ENCODE measurements around the gene ZNF534.
A peak's percentile ranks its signal among the peaks of the same experiment; 100 is the strongest.
"Not testable (repeated sequence)": the region's sequence is repeated elsewhere in the genome, so short reads cannot be mapped to it uniquely, and the experiment has no call there.

ZNF534 gene

GRCh38 chr19:52474351-52475127 is 45.6 kb downstream of the ZNF534 start:
- TF ChIP-seq CTCF (IDR thresholded peaks at IDR 0.05; ENCODE audit: insufficient read depth, low read depth, low read length, missing control alignments) = no peak
- no peak overlapping the region for H3K4me3 ChIP-seq (ENCODE audit: low read length)

DNA sequence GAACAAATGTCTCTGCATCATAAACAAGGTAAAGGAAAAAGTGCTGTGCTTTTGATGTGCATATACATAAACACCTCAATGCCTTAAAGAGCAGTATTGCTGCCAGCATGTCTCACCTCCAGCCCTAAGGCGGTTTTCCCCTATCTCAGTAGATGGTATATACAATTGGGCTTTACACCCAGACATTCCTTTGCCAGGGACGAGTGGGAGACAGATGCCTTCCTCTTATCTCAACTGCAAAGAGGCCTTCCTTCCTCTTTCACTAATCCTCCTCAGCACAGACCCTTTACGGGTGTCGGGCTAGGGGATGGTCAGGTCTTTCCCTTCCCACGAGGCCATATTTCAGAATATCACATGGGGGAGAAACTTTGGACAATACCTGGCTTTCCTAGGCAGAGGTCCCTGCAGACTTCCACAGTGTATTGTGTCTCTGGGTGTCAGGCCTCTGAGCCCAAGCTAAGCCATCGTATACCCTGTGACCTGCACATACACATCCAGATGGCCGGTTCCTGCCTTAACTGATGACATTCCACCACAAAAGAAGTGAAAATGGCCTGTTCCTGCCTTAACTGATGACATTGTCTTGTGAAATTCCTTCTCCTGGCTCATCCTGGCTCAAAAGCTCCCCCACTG is 55.3 kb downstream of the ZNF534 start:
- DNase-seq (ENCODE audit: low read depth); H3K4me3 ChIP-seq (ENCODE audit: low read length): not testable (repeated sequence)

More at GRCh38 chr19:52474351-52475127, 45.6 kb downstream of the ZNF534 start:
- no peak for DNase-seq (ENCODE audit: low read depth)

DNA sequence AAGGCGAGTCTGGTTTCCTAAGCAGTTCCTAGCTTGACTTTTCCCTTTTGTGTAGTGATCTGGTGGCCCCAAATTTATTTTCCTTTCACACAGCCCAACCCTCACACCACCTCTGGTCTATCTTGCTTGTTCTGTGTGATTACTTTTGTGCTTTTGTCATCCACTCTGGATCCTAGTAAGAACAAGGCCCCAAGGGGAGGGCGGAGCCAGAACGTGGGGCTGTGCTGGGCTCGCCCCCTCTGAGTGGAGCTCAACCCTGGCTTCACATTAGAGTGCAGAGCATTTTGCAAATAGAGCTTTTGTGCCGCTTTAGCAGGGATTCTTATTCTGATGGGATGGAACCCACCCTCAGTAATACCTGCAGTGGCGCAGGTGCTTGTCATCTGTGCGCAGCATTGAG is 56.1 kb downstream of the ZNF534 start:
- H3K4me3 ChIP-seq (ENCODE audit: low read length); DNase-seq (ENCODE audit: low read depth): not testable (repeated sequence)

DNA sequence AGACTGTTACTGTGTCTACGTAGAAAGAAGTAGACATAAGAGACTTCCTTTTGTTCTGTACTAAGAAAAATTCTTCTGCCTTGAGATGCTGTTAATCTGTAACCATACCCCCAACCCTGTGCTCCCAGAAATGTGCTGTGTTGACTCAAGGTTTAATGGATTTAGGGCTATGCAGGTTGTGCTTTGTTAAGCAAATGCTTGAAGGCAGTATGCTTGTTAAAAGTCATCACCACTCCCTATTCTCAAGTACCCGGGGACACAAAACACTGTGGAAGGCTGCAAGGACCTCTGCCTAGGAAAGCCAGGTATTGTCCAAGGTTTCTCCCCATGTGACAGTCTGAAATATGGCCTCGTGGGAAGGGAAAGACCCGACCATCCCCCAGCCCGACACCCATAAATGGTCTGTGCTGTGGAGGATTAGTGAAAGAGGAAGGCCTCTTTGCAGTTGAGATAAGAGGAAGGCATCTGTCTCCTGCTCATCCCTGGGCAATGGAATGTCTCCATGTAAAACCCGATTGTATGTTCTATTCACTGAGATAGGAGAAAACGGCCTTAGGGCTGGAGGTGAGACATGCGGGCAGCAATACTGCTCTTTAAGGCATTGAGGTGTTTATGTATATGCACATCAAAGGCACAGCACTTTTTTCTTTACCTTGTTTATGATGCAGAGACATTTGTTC is 56.8 kb downstream of the ZNF534 start:
- not testable (repeated sequence) for H3K4me3 ChIP-seq (ENCODE audit: low read length); DNase-seq (ENCODE audit: low read depth)

GRCh38 chr19:52492201-52492993 is 63.4 kb downstream of the ZNF534 start:
- H3K4me3 ChIP-seq (ENCODE audit: low read length) = no peak overlapping the region
- DNase-seq (ENCODE audit: low read depth) = peak; percentile 2
- no peak for TF ChIP-seq CTCF (IDR thresholded peaks at IDR 0.05; ENCODE audit: insufficient read depth, low read depth, low read length, missing control alignments)

DNA sequence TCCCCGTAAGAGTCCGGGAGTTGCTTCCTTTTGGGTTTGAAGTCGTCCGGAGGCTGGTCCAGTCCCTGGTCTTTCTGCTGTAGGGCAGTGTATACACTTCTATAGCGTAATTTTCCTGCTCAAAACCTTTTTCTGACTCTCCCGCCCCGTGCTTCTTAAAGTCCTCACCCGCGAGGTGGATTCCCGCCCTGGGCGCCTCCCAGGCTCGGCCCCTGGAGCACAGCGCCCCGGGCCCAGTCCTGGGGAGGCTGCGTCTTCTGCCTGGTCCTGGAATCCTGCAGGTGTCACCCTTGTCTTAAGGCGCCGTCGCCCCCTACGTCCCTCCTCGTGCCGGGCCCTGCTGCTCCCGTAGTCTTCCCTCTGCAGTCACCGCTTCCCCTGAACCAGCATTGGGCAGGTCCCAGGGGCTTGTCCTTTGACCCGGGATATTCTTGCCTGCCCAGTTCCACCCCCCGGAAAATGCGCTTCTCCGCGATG is 64.1 kb downstream of the ZNF534 start:
- no peak overlapping the region for H3K4me3 ChIP-seq (ENCODE audit: low read length)
- peak; percentile 1 for DNase-seq (ENCODE audit: low read depth)
- TF ChIP-seq CTCF (IDR thresholded peaks at IDR 0.05; ENCODE audit: insufficient read depth, low read depth, low read length, missing control alignments) = no peak

GRCh38 chr19:52494518-52494917 is 65.6 kb downstream of the ZNF534 start:
- H3K4me3 ChIP-seq (ENCODE audit: low read length) = no peak overlapping the region
- TF ChIP-seq CTCF (IDR thresholded peaks at IDR 0.05; ENCODE audit: insufficient read depth, low read depth, low read length, missing control alignments) = no peak
- no peak for DNase-seq (ENCODE audit: low read depth)

GRCh38 chr19:52498571-52498970 is 69.6 kb downstream of the ZNF534 start:
- TF ChIP-seq CTCF (IDR thresholded peaks at IDR 0.05; ENCODE audit: insufficient read depth, low read depth, low read length, missing control alignments) = no peak
- DNase-seq (ENCODE audit: low read depth) = no peak
- no peak overlapping the region for H3K4me3 ChIP-seq (ENCODE audit: low read length)

- DNase-seq (ENCODE audit: low read depth); H3K4me3 ChIP-seq (ENCODE audit: low read length): not testable (repeated sequence)
Observed at GRCh38 chr19:52500474-52500873, 71.5 kb downstream of the ZNF534 start.

- not testable (repeated sequence) for H3K4me3 ChIP-seq (ENCODE audit: low read length); DNase-seq (ENCODE audit: low read depth)
Observed at GRCh38 chr19:52500991-52501390, 72.0 kb downstream of the ZNF534 start.
